ENCODE results near the gene NDUFAF3. TPM values are rescaled to one million over a fixed set of nuclear protein-coding genes. Genes with fewer than 3 reads are reported as not detected.

Gene NDUFAF3
- polyA plus RNA-seq (ENCODE audit: insufficient read length in 4 of 4): 10 to 100 TPM; 57.2 to 81.6 (median 64.2) TPM

GRCh38 chr3:49021813-49022687 is at the start of gene NDUFAF3:
Gene NDUFAF3 (plus strand): TSS chr3:49022121. CDS start chr3:49022145, 24 bp downstream.
- peak; percentile 76 to 85 (median 82) for DNase-seq (ENCODE audit: low read depth in 4 of 4, low spot score in 3 of 4)

- no peak for DNase-seq (ENCODE audit: low read depth in 4 of 4, low spot score in 3 of 4)
Measured at GRCh38 chr3:48974076-48974864, 47.7 kb upstream of the NDUFAF3 start.

- DNase-seq (ENCODE audit: low read depth in 4 of 4, low spot score in 3 of 4): no peak
Measured at GRCh38 chr3:48979451-48979850, 42.5 kb upstream of the NDUFAF3 start.

- no peak for DNase-seq (ENCODE audit: low read depth in 4 of 4, low spot score in 3 of 4)
Measured at GRCh38 chr3:48980295-48980694, 41.6 kb upstream of the NDUFAF3 start.

- no peak for DNase-seq (ENCODE audit: low read depth in 4 of 4, low spot score in 3 of 4)
Measured at GRCh38 chr3:48982016-48982415, 39.9 kb upstream of the NDUFAF3 start.

- DNase-seq (ENCODE audit: low read depth in 4 of 4, low spot score in 3 of 4): no peak
Measured at GRCh38 chr3:48982686-48983085, 39.2 kb upstream of the NDUFAF3 start.

- no peak for DNase-seq (ENCODE audit: low read depth in 4 of 4, low spot score in 3 of 4)
Measured at GRCh38 chr3:48983096-48983495, 38.8 kb upstream of the NDUFAF3 start.

GRCh38 chr3:48984663-48985062 is 37.3 kb upstream of the NDUFAF3 start:
- no peak for DNase-seq (ENCODE audit: low read depth in 4 of 4, low spot score in 3 of 4)

GRCh38 chr3:48985831-48986376 is 36.0 kb upstream of the NDUFAF3 start:
- no peak for DNase-seq (ENCODE audit: low read depth in 4 of 4, low spot score in 3 of 4)

GRCh38 chr3:48989126-48989795 is 32.7 kb upstream of the NDUFAF3 start:
- no peak for DNase-seq (ENCODE audit: low read depth in 4 of 4, low spot score in 3 of 4)

GRCh38 chr3:48989796-48990635 is 31.9 kb upstream of the NDUFAF3 start, which contains the start of gene P4HTM:
Gene P4HTM (plus strand): TSS chr3:48990241. CDS start chr3:48990257, 16 bp downstream.
- DNase-seq (ENCODE audit: low read depth in 4 of 4, low spot score in 3 of 4): peak; percentile 71 to 85 (median 72)

GRCh38 chr3:48990636-48991469 is 31.1 kb upstream of the NDUFAF3 start:
- no peak for DNase-seq (ENCODE audit: low read depth in 4 of 4, low spot score in 3 of 4)

- DNase-seq (ENCODE audit: low read depth in 4 of 4, low spot score in 3 of 4): no peak
Measured at GRCh38 chr3:48991851-48992545, 29.9 kb upstream of the NDUFAF3 start.

GRCh38 chr3:48993834-48994233 is 28.1 kb upstream of the NDUFAF3 start:
- DNase-seq (ENCODE audit: low read depth in 4 of 4, low spot score in 3 of 4): no peak

- DNase-seq (ENCODE audit: low read depth in 4 of 4, low spot score in 3 of 4): no peak
Measured at GRCh38 chr3:48996640-48997039, 25.3 kb upstream of the NDUFAF3 start.

GRCh38 chr3:48997102-48997635 is 24.8 kb upstream of the NDUFAF3 start:
- no peak for DNase-seq (ENCODE audit: low read depth in 4 of 4, low spot score in 3 of 4)

GRCh38 chr3:48997714-48998637 is 23.9 kb upstream of the NDUFAF3 start:
- DNase-seq (ENCODE audit: low read depth in 4 of 4, low spot score in 3 of 4): no peak

Measured in left renal pelvis (tissue), 4 donors.